GM23248 (cell line): ENCODE measurements around the gene ALDH7A1.

Experiments
- EZH2 ChIP-seq: fragments of 200-600 bp; sonication (generic); IDR thresholded peaks from 2 replicates; pipeline ENCODE4 v1.6.1; 2018; ENCODE audit warnings: antibody characterized with exemption, mild to moderate bottlenecking; ENCODE audit not compliant: insufficient read depth, poor library complexity, severe bottlenecking
- EZH2phosphoT487 ChIP-seq: fragments of 200-600 bp; sonication (generic); IDR thresholded peaks from 2 replicates; pipeline ENCODE4 v1.6.1; 2018; ENCODE audit warnings: antibody characterized with exemption, moderate library complexity, mild to moderate bottlenecking, low read depth; ENCODE audit not compliant: insufficient read depth

GRCh38 chr5:126641387-126641786 is 46.4 kb upstream of the ALDH7A1 start:
- no peak for TF ChIP-seq EZH2
- no peak for TF ChIP-seq EZH2phosphoT487
